Measurements from ENCODE around the gene SETBP1. TPM values are rescaled to one million over a fixed set of nuclear protein-coding genes. Genes with fewer than 3 reads are reported as not detected.

Gene SETBP1
- total RNA-seq, 4 donors from 2014 or later = 7.8 to 16.6 (median 11.7) TPM

DNA sequence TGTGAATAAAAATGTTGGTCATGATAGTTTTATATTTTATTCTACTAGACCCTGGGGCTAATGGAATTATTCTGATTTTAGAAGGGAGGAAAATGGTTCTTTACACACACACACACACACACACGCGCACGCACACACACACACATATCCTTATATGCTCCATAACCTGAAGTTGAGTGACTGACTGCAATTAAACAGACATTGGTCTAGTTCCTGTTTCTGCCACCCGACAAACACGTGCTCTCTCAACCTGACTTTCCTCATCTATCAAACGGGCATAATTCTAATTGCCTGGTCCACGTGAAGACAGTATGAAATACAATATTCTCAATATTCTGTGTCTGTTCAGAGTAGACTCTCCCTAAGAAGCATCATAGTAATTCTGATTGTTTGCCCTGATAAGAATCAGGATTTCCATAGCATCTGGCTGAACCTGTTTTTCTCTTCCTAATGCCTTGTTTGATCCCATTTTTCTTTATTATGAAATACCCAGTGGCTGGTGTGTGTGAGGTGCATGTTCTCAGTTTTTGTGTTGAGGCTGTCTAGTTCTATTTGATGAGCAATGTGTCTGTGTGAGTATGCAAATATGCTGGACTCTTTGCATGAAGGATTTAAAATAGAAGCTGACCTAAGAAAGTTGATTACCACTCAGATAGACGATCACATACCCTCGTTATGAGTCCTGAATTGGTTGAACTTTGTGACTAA lies 51.0 kb downstream of the SETBP1 start:
- intact Hi-C loops (cut with DNase I; ENCODE audit: low total_unique reads) = no loop called here
- WGBS, 2 donors = 57 to 70% methylated on average over 9 of the region's 9 CpGs
- no peak overlapping the region for H3K4me3 ChIP-seq (ENCODE audit: low read depth, poor library complexity, severe bottlenecking)
- no peak for TF ChIP-seq CTCF (IDR thresholded peaks at IDR 0.05)
- TF ChIP-seq POLR2A (IDR thresholded peaks at IDR 0.05) = no peak
- no peak for DNase-seq (ENCODE audit: low spot score in 2 of 2)

DNA sequence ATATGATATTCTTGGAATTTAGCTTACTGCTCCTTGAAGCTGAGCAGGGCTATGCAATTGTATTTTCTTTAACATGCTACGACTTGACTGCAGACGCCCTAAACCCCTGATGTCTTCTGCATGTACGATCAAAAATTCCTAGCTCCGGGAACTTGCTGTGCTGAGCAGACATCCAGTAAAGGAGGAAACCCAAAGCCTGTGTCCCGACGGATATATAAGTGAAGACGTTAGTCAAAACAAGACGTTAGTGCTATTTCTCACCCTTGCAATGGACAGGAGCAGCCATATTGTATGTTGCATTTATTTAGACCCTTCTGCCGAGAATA lies 51.5 kb downstream of the SETBP1 start:
- TF ChIP-seq CTCF (IDR thresholded peaks at IDR 0.05) (no peak), POLR2A (IDR thresholded peaks at IDR 0.05) (no peak)
- no peak overlapping the region for H3K4me3 ChIP-seq (ENCODE audit: low read depth, poor library complexity, severe bottlenecking)
- intact Hi-C loops (cut with DNase I; ENCODE audit: low total_unique reads) = no loop called here
- no peak for DNase-seq (ENCODE audit: low spot score in 2 of 2)
- 66 to 75% methylated on average over 9 of the region's 9 CpGs for WGBS, 2 donors

GRCh38 chr18:44732599-44732998 lies 51.9 kb downstream of the SETBP1 start:
- H3K4me3 ChIP-seq (ENCODE audit: low read depth, poor library complexity, severe bottlenecking) = no peak overlapping the region
- DNase-seq (ENCODE audit: low spot score in 2 of 2) = no peak
- TF ChIP-seq POLR2A (IDR thresholded peaks at IDR 0.05) (no peak), CTCF (IDR thresholded peaks at IDR 0.05) (no peak)
- intact Hi-C loops (cut with DNase I; ENCODE audit: low total_unique reads) = no loop called here
- 87 to 89% methylated on average over 5 of the region's 5 CpGs for WGBS, 2 donors

GRCh38 chr18:44733069-44733753 lies 52.5 kb downstream of the SETBP1 start:
- no peak overlapping the region for H3K4me3 ChIP-seq (ENCODE audit: low read depth, poor library complexity, severe bottlenecking)
- peak in 1 of 2 donors; percentile 39 for DNase-seq (ENCODE audit: low spot score in 2 of 2)
- intact Hi-C loops (cut with DNase I; ENCODE audit: low total_unique reads) = no loop called here
- TF ChIP-seq CTCF (IDR thresholded peaks at IDR 0.05) (no peak), POLR2A (IDR thresholded peaks at IDR 0.05) (no peak)
- 68 to 72% methylated on average over 8 of the region's 8 CpGs for WGBS, 2 donors

DNA sequence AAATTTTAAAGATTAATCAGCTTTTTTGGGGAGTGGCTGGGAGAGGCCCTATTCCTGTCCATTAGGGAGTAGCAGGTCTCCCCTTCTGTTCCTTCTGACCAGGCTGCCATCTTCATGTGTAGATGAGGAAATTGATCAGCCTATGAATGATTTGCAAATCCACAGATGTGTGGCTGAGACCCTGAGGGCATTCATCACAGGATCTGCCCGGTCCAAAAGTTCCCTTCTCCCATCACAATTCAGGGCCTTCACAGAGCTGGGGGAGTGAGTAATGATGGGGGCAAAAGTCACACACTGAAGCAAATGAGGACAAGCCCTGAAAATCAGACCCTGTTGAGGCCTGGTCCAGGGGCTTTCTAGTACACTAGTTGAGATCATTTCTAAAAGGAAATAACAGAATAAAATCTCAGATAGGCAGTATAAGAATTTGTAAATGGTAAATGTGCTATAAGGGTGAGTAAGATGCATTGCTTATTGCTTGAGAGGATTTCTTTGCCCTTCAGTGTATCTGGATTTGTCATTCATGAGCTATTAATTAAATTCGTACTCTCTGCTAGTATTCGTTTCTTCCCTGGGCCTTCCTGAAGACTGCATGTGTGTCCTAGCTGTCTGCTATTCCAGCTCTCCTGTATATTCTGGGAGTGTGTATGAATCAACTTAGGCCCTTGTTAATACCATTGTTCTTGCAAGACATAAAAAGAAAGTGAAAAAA lies 53.2 kb downstream of the SETBP1 start:
- no peak for TF ChIP-seq POLR2A (IDR thresholded peaks at IDR 0.05)
- no peak for TF ChIP-seq CTCF (IDR thresholded peaks at IDR 0.05)
- WGBS, 2 donors = 83 to 86% methylated on average over 3 of the region's 3 CpGs
- intact Hi-C loops (cut with DNase I; ENCODE audit: low total_unique reads) = no loop called here

More for the DNA sequence above, 53.2 kb downstream of the SETBP1 start:
- H3K4me3 ChIP-seq (ENCODE audit: low read depth, poor library complexity, severe bottlenecking) = no peak overlapping the region
- DNase-seq (ENCODE audit: low spot score in 2 of 2) = no peak

Measured in lower leg skin (tissue), 4 donors.